PC-3 (cell line): Measurements from ENCODE around the gene UMAD1.

Source experiments
- EZH2 ChIP-seq: fragments of 300-600 bp; sonication (generic); IDR thresholded peaks from one replicate; pipeline ENCODE4 v1.6.1; 2017; ENCODE audit warnings: antibody characterized with exemption, mild to moderate bottlenecking, low read length; ENCODE audit not compliant: unreplicated experiment
- EZH2phosphoT487 ChIP-seq: fragments of 300-600 bp; sonication (generic); IDR thresholded peaks from 2 replicates; pipeline ENCODE4 v1.6.1; 2018; ENCODE audit warnings: mild to moderate bottlenecking, antibody characterized with exemption, low read length, borderline replicate concordance
- TF ChIP-seq, protein P1 (sequence below): fragments of 300-600 bp; sonication (generic); conservative IDR thresholded peaks from 2 replicates; pipeline ENCODE4 v1.5.1; 2017; ENCODE audit warnings: antibody characterized with exemption, low read depth, mild to moderate bottlenecking, low read length

DNA sequence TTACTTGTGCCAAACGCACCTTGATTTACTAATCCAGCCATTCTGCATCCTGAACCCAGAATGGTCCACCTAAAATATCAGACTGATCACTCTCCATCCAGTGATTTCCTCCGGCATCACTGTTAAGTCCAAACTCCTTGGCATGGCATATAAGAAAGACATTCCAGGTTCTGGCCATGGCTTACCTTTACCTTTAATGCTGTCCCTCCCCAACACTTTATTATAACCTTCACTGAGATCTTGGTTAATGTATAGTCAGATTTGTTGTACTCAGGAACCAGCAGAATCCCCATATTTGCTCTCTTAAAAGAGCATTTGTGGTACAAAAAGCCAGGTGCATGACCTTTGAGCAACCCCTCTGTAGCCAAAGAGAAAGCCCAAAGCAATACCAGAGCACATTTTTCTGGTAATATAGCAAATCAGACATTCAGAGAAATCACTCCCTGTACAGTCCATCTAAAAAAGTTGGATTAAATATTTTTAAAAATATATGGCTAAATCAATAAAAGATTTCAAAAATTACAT is 10.2 kb downstream of the UMAD1 start:
- TF ChIP-seq, protein P1, sequence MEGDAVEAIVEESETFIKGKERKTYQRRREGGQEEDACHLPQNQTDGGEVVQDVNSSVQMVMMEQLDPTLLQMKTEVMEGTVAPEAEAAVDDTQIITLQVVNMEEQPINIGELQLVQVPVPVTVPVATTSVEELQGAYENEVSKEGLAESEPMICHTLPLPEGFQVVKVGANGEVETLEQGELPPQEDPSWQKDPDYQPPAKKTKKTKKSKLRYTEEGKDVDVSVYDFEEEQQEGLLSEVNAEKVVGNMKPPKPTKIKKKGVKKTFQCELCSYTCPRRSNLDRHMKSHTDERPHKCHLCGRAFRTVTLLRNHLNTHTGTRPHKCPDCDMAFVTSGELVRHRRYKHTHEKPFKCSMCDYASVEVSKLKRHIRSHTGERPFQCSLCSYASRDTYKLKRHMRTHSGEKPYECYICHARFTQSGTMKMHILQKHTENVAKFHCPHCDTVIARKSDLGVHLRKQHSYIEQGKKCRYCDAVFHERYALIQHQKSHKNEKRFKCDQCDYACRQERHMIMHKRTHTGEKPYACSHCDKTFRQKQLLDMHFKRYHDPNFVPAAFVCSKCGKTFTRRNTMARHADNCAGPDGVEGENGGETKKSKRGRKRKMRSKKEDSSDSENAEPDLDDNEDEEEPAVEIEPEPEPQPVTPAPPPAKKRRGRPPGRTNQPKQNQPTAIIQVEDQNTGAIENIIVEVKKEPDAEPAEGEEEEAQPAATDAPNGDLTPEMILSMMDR = no peak
- TF ChIP-seq EZH2 = no peak
- TF ChIP-seq EZH2phosphoT487 = no peak
